KMS-11 (cell line): ENCODE measurements around the gene MAP3K10.
"Not testable (repeated sequence)": the region's sequence is repeated elsewhere in the genome, so short reads cannot be mapped to it uniquely, and the experiment has no call there.

Experiments
- H2AFZ ChIP-seq: fragments of 200-600 bp; sonication (generic); 2 replicates; pipeline ENCODE4 v1.6.1; 2016; ENCODE audit warnings: antibody characterized with exemption, mixed run types, low read depth
- H3K27ac ChIP-seq: fragments of 200-600 bp; sonication (generic); 2 replicates; pipeline ENCODE4 v1.6.1; 2016; ENCODE audit warnings: mild to moderate bottlenecking, mixed run types
- H3K27me3 ChIP-seq: fragments of 200-600 bp; sonication (generic); 2 replicates; pipeline ENCODE4 v1.6.1; 2017; ENCODE audit warnings: mild to moderate bottlenecking, low read depth, mixed run types, moderate library complexity; ENCODE audit not compliant: insufficient read depth
- H3K36me3 ChIP-seq: fragments of 200-600 bp; sonication (generic); 2 replicates; pipeline ENCODE4 v1.6.1; 2017; ENCODE audit warnings: mild to moderate bottlenecking, mixed run types; ENCODE audit not compliant: insufficient read depth
- H3K4me1 ChIP-seq: fragments of 200-600 bp; sonication (generic); 2 replicates; pipeline ENCODE4 v1.6.1; 2016; ENCODE audit warnings: mild to moderate bottlenecking, low read depth, mixed run types; ENCODE audit not compliant: poor library complexity, severe bottlenecking
- H3K4me2 ChIP-seq: fragments of 200-600 bp; sonication (generic); 2 replicates; pipeline ENCODE4 v1.7.0; 2016; ENCODE audit warnings: mild to moderate bottlenecking, mixed run types
- H3K4me3 ChIP-seq: fragments of 200-600 bp; sonication (generic); IDR thresholded peaks from 2 replicates; pipeline ENCODE4 v1.6.1; 2017; ENCODE audit warnings: low read depth, low read length, mixed read lengths; ENCODE audit not compliant: insufficient read depth
- H3K79me2 ChIP-seq: fragments of 200-600 bp; sonication (generic); 2 replicates; pipeline ENCODE4 v1.6.1; 2016; ENCODE audit warnings: low read depth, mixed run types; ENCODE audit not compliant: insufficient read depth
- H3K9ac ChIP-seq: fragments of 200-600 bp; sonication (generic); 2 replicates; pipeline ENCODE4 v1.6.1; 2016; ENCODE audit warnings: mild to moderate bottlenecking, mixed run types
- H4K20me1 ChIP-seq: fragments of 200-600 bp; sonication (generic); 2 replicates; pipeline ENCODE4 v1.6.1; 2016; ENCODE audit warnings: mild to moderate bottlenecking, mixed run types; ENCODE audit not compliant: insufficient read depth
- TF ChIP-seq, protein P1 (sequence below): fragments of 200-600 bp; sonication (generic); conservative IDR thresholded peaks from 2 replicates; pipeline ENCODE4 v1.6.1; 2017; ENCODE audit warnings: low read depth, mild to moderate bottlenecking, antibody characterized with exemption, low read length, moderate library complexity, mixed read lengths

MAP3K10 gene

DNA sequence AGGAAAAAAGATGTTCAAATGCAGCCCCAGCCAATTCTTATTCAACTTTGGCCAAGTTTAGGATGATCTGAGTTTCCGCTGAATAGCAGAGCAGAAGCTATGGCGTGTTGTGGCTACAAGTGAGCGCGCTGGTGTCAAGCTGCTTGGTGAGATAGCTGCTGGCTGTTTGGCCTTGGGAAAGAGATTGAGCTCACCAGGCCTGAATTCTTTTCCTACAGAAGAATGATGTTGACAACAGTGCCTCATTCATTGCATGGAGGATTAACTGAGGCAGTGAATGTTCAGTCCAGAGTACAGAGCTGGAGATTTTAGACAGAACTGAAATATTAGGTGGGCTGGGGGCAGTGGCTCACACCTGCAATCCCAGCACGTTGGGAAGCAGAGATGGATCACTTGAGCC, 31.5 kb upstream of the MAP3K10 start:
- Histone ChIP-seq H2AFZ (no peak overlapping the region), H3K4me2 (no peak overlapping the region)

DNA sequence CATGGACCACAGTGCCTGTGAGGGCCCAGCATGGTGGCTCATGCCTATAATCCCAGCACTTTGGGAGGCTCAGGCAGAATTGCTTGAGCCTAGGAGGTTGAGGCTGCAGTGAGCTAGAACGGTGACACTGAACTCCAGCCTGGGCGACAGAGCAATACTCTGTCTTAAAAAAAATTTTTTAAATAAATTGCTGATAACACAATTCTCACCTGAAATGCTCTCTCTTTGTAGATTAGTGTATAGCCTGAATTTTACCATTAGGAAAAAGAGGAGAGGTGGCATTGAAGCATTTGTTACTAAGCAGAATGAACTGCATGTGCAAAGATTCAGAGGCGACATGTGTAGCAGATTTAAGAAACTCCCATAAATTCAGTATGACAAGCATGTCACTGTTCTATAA, 29.1 kb upstream of the MAP3K10 start:
- H4K20me1 ChIP-seq, result no peaks in the 10 kb centered on the region
- no peak overlapping the region for H3K4me2 ChIP-seq
- H3K79me2 ChIP-seq, result no peaks in the 10 kb centered on the region
- H3K36me3 ChIP-seq, result no peaks in the 10 kb centered on the region
- H2AFZ ChIP-seq, result no peak overlapping the region
- no peak overlapping the region for H3K27ac ChIP-seq
- no peaks in the 10 kb centered on the region for H3K4me1 ChIP-seq
- no peaks in the 10 kb centered on the region for H3K27me3 ChIP-seq
- H3K9ac ChIP-seq, result no peak overlapping the region
- TF ChIP-seq, protein P1, sequence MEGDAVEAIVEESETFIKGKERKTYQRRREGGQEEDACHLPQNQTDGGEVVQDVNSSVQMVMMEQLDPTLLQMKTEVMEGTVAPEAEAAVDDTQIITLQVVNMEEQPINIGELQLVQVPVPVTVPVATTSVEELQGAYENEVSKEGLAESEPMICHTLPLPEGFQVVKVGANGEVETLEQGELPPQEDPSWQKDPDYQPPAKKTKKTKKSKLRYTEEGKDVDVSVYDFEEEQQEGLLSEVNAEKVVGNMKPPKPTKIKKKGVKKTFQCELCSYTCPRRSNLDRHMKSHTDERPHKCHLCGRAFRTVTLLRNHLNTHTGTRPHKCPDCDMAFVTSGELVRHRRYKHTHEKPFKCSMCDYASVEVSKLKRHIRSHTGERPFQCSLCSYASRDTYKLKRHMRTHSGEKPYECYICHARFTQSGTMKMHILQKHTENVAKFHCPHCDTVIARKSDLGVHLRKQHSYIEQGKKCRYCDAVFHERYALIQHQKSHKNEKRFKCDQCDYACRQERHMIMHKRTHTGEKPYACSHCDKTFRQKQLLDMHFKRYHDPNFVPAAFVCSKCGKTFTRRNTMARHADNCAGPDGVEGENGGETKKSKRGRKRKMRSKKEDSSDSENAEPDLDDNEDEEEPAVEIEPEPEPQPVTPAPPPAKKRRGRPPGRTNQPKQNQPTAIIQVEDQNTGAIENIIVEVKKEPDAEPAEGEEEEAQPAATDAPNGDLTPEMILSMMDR, result no peak
- H3K4me3 ChIP-seq, result no peak overlapping the region

More for the DNA sequence above, 31.5 kb upstream of the MAP3K10 start:
- Histone ChIP-seq H3K27ac (no peak overlapping the region), H3K79me2 (no peaks in the 10 kb centered on the region), H3K27me3 (no peaks in the 10 kb centered on the region), H3K9ac (no peak overlapping the region), H3K4me3 (no peak overlapping the region), H3K4me1 (no peaks in the 10 kb centered on the region), H4K20me1 (no peaks in the 10 kb centered on the region), H3K36me3 (no peaks in the 10 kb centered on the region)
- TF ChIP-seq, protein P1, result no peak

DNA sequence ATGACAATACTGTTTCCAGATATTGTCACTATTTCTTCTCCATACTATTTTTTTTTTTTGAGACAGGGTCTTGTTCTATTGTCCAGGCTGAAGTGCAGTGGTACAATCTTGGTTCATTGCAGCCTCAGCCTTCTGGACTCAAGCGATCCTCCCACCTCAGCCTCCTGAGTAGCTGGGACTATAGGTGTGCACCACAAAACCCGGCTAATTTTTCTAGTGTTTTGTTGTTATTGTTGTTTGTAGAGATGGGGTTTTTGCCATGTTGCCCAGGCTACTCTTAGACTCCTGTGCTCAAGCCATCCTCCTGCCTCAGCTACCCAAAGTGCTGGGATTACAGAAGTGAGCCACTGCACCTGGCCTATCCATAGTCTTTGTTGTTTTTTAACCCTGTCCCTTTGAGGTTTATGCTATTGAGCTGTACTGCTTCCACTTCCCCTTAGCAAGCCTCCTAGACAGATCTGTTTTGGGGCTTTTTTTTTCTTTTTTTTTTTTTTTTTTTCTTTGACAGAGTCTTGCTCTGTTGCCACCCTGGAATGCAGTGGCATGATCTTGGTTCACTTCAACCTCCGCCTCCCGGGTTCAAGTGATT, 27.6 kb upstream of the MAP3K10 start:
- no peaks in the 10 kb centered on the region for H4K20me1 ChIP-seq
- H3K4me3 ChIP-seq, result no peak overlapping the region
- H3K79me2 ChIP-seq, result no peaks in the 10 kb centered on the region
- TF ChIP-seq, protein P1, result no peak
- no peak overlapping the region for H3K4me2 ChIP-seq
- no peak overlapping the region for H3K27ac ChIP-seq
- no peaks in the 10 kb centered on the region for H3K4me1 ChIP-seq
- no peak overlapping the region for H3K9ac ChIP-seq
- H2AFZ ChIP-seq, result no peak overlapping the region
- H3K36me3 ChIP-seq, result no peaks in the 10 kb centered on the region
- no peaks in the 10 kb centered on the region for H3K27me3 ChIP-seq

DNA sequence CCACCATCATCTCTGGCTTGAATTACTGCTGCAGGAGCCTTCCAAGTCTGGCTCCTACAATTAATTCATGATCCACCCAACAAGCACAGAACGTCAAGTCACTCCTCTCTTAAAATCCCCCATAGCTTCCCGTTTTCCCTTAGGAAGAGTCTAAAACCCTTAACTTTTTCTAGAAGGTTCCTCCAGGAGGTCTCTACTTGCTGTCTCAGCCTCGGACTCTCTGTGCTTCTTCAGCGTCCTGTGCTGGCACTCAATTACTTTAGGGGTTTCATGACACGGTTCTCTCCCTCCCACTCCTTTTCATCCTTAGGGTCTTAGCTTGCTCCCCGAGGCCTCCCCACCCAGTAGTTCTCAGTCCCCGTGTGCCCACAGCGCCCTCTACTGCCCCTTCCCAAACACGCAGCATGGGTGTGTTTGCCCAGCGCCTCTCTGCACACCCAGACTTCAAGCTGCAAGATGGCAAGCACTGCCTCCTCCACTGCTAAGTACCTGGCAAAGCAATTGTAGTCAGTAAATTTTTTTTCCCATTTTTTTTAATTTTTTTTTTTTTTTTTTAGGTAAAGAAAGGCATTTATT, 25.8 kb upstream of the MAP3K10 start:
- Histone ChIP-seq H2AFZ (no peak overlapping the region), H3K79me2 (no peaks in the 10 kb centered on the region), H3K27ac (no peak overlapping the region), H4K20me1 (no peaks in the 10 kb centered on the region), H3K4me1 (no peaks in the 10 kb centered on the region), H3K36me3 (no peaks in the 10 kb centered on the region), H3K27me3 (no peaks in the 10 kb centered on the region), H3K4me3 (no peak overlapping the region), H3K4me2 (no peak overlapping the region), H3K9ac (no peak overlapping the region)
- TF ChIP-seq, protein P1, result peak; percentile 74

DNA sequence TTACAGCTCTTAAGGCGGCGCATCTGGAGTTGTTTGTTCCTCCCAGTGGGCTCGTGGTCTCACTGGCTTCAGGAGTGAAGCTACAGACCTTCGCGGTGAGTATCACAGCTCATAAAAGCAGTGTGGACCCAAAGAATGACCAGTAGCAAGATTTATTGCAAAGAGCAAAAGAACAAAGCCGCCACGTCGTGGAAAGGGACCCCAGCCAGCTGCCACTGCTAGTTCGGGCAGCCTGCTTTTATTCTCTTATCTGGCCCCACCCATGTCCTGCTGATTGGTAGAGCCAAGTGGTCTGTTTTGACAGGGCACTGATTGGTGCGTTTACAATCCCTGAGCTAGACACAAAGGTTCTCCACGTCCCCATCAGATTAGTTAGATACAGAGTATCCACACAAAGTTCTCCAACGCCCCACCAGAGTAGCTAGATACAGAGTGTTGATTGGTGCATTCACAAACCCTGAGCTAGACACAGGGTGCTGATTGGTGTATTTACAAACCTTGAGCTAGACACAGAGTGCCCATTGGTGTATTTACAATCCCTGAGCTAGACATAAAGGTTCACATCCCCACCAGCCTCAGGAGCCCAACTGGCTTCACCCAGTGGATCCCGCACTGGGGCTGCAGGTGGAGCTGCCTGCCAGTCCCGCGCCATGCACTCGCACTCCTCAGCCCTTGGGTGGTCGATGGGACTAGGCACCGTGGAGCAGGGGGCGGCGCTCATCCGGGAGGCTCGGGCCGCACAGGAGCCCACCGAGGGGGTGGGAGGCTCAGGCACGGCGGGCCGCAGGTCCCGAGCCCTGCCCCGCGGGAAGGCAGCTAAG, 21.5 kb upstream of the MAP3K10 start:
- H3K79me2 ChIP-seq, H3K9ac ChIP-seq, H3K4me3 ChIP-seq, H3K4me2 ChIP-seq, H4K20me1 ChIP-seq, H3K27me3 ChIP-seq, H3K36me3 ChIP-seq, H2AFZ ChIP-seq, H3K27ac ChIP-seq, H3K4me1 ChIP-seq: not testable (repeated sequence)

DNA sequence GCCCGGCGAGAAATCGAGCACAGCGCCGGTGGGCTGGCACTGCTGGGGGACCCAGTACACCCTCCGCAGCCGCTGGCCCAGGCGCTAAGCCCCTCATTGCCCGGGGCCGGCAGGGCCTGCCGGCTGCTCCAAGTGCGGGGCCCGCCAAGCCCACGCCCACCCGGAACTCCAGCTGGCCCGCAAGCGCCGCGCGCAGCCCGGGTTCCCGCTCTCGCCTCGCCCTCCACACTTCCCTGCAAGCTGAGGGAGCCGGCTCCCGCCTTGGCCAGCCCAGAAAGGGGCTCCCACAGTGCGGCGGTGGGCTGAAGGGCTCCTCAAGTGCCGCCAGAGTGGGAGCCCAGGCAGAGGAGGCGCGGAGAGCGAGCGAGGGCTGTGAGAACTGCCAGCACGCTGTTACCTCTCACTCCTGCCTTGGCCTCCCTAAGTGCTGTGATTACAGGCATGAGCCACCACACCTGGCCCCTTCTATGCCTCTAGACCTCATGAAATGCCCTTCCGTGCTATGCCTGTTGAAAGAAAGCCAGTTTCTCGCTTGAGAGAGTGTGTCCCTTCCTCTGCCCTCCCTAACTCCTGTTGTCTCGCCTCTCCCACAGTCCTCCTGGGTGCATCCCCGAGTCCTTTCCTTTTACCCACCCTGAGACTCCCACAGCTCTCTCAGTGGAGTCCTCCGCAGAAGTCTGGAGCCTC, 20.8 kb upstream of the MAP3K10 start:
- H3K4me1 ChIP-seq, H3K27me3 ChIP-seq, H3K79me2 ChIP-seq, H3K4me2 ChIP-seq, H4K20me1 ChIP-seq, H3K27ac ChIP-seq, H2AFZ ChIP-seq, H3K4me3 ChIP-seq, H3K36me3 ChIP-seq, H3K9ac ChIP-seq: not testable (repeated sequence)
